C4-2B (cell line): Measurements from ENCODE around the gene SEL1L2.

Experiments
- ZFX ChIP-seq: fragments of 450-650 bp; IDR thresholded peaks from 2 replicates; pipeline ENCODE4 v1.6.1; 2017
- TF ChIP-seq, protein P1 (sequence below): fragments of 450-650 bp; conservative IDR thresholded peaks from 2 replicates; pipeline ENCODE4 v1.5.1; 2017; ENCODE audit warnings: mild to moderate bottlenecking

- TF ChIP-seq, protein P1, sequence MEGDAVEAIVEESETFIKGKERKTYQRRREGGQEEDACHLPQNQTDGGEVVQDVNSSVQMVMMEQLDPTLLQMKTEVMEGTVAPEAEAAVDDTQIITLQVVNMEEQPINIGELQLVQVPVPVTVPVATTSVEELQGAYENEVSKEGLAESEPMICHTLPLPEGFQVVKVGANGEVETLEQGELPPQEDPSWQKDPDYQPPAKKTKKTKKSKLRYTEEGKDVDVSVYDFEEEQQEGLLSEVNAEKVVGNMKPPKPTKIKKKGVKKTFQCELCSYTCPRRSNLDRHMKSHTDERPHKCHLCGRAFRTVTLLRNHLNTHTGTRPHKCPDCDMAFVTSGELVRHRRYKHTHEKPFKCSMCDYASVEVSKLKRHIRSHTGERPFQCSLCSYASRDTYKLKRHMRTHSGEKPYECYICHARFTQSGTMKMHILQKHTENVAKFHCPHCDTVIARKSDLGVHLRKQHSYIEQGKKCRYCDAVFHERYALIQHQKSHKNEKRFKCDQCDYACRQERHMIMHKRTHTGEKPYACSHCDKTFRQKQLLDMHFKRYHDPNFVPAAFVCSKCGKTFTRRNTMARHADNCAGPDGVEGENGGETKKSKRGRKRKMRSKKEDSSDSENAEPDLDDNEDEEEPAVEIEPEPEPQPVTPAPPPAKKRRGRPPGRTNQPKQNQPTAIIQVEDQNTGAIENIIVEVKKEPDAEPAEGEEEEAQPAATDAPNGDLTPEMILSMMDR, result no peak
- no peak for TF ChIP-seq ZFX
These were observed 68.2 kb downstream of the SEL1L2 start for GRCh38 chr20:13922241-13922640.
